ENCODE data around the gene PLS3.

The PLS3 gene

DNA sequence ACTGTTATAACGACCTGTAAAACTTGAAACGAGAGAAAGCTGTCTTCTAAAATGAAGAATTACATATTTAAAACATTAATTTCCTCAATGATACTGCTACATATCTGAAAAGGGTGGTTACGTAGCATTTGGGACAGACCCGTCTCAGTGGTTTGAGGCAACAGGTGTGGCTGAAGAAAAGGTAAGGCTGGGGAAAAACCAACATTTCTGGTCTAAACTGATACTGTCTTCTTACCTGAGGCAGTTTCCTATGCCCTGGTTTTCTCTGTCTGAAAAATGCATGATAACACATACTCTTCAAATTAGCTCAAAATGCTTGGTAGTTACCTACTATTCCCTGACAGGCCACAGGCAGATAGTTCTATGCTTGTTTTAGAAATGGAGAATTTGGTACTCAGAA is 30.4 kb downstream of the PLS3 start:
- TF ChIP-seq, protein P1, sequence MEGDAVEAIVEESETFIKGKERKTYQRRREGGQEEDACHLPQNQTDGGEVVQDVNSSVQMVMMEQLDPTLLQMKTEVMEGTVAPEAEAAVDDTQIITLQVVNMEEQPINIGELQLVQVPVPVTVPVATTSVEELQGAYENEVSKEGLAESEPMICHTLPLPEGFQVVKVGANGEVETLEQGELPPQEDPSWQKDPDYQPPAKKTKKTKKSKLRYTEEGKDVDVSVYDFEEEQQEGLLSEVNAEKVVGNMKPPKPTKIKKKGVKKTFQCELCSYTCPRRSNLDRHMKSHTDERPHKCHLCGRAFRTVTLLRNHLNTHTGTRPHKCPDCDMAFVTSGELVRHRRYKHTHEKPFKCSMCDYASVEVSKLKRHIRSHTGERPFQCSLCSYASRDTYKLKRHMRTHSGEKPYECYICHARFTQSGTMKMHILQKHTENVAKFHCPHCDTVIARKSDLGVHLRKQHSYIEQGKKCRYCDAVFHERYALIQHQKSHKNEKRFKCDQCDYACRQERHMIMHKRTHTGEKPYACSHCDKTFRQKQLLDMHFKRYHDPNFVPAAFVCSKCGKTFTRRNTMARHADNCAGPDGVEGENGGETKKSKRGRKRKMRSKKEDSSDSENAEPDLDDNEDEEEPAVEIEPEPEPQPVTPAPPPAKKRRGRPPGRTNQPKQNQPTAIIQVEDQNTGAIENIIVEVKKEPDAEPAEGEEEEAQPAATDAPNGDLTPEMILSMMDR (IDR thresholded peaks at IDR 0.05; ENCODE audit: low read depth, low read length, missing control alignments), result no peak
- no peak for DNase-seq (ENCODE audit: low read depth)
- H3K4me3 ChIP-seq (ENCODE audit: low read depth, low read length), result no peak overlapping the region

DNA sequence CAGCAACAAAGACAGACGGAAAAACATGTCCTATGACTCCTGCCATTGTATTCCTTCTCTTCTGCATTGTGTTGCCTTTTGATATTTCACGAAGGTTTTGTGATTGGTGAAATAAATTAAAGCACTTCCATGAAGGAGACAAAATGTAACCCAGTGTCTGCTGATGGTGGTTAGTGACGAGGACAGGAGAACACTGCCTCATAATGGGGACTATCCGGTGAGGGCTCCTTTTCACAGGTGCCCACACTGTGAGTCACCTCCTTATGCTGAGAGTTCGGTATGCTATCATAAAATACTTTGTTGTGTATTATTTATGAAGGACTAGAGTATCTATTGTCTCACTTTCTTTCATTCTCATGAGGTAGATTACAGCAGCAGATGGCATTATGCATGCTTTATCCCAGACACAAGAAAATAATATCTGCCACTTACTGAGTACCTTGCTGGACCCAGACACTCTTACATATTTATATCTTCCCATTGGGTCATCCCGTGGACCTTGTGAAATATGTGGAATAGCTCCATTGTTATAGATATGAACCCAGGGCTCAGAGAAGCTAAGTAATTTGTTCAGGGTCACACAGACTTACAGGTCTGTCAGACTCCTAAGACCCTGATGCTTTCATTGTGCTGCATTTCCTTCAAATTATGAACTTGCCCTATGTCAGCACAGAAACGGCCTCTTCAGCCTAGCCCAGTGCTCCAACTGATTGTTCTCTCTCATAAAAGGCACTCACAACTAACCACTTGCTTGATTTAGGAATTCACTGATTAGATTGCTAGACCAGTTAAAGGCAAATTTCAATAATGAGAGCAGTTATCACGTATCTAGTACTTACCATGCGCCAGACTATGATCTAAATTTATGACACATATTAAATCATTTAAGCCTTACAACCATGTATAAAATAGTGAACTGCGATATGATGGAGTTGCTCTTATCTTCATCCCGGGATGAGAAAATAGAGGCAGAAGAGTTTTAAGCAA is 31.2 kb downstream of the PLS3 start:
- DNase-seq (ENCODE audit: low read depth), result no peak
- H3K4me3 ChIP-seq (ENCODE audit: low read depth, low read length), result no peak overlapping the region
- TF ChIP-seq, protein P1 (IDR thresholded peaks at IDR 0.05; ENCODE audit: low read depth, low read length, missing control alignments), result no peak

DNA sequence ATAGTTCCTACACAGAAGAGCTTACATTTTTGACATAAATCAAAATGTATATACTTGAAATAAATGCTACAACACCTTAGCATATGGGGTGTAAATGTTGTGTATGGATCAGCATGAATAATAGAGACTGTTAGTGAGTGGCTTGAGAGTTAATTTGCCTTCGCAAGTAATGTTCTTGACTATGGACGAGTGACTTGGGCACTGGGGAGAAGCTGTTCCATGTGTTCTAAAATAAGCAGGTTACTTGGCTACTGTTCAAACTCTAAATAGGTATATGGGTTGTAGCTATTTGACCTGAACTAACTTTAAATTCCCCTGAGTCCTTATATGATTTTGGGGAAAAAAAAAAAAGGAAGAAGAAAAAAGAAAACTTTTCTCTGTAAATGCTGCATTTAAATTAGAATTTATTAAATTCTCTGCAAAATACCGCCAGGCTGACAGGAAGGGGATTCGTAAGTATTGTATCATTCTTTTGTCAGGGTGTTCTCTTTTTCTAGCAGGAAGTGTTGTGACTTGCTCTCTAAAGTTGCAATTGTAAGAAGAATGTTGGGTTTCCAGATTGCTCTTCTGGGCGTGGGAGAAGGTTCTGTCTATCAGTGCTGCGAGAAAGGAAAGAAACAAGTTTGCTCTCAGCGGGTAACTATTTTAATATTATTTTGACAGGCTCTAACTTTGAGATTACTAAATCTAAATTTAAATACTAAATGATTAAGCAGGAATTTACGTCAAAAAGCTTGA is 32.2 kb downstream of the PLS3 start:
- TF ChIP-seq, protein P1 (IDR thresholded peaks at IDR 0.05; ENCODE audit: low read depth, low read length, missing control alignments), result no peak
- DNase-seq (ENCODE audit: low read depth), result no peak
- no peak overlapping the region for H3K4me3 ChIP-seq (ENCODE audit: low read depth, low read length)

DNA sequence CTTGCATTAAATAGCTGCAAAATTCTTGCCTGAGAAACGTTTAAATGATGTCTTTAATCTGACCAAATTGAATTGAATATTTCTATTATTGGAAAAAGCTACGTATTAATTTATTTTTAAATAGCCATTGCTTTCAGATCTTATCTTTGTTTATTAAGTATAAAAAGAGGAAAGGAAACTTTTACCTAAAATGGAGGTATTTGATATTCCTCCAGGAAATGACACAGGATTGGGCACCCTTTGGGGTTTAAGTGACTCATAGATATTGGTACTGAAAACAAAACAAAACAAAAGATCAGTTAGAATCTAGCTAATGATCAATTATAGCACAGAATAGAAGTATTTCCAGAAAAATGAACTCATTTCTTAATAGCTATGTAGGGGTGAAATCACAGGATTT is 34.1 kb downstream of the PLS3 start:
- no peak for DNase-seq (ENCODE audit: low read depth)
- TF ChIP-seq, protein P1 (IDR thresholded peaks at IDR 0.05; ENCODE audit: low read depth, low read length, missing control alignments), result no peak
- H3K4me3 ChIP-seq (ENCODE audit: low read depth, low read length), result no peak overlapping the region

DNA sequence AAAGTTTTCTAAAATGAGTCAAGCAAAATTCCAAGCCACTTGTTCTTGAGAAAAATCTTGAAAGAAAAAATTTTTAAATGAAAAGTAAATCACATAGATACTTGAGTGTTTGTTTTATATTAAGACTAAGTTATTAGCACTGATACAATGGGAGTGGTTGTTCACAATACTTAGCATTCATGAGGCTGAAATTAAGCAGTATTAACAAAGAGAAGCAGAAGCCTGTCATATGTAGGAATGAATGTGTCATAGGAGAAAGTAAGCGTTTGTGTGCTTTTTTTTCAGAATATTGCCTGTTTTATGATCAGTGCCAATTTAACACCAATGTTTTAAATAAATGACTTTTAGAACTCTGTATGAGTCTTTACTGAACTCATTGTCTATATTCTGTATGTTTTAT is 37.6 kb downstream of the PLS3 start:
- TF ChIP-seq, protein P1 (IDR thresholded peaks at IDR 0.05; ENCODE audit: low read depth, low read length, missing control alignments), result no peak
- no peak for DNase-seq (ENCODE audit: low read depth)
- H3K4me3 ChIP-seq (ENCODE audit: low read depth, low read length), result no peak overlapping the region

DNA sequence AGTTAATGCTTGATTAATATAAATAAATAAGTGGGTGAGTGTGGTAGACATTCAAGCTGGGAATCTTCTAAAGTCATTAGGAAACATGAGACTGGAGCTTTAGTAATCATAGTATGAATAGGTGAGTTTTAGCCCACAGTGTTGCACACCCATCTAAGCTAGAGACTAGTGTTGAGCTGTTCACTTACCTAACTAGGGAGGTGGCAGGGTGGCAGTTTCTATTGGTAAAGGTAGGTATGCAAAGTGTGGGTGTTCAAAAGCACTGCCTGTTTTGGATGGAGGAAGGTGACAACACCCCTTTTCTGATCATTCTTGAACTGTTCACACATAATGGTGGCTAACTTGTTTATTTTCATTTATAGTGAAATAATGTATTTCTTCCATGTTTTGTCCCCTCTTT is 41.3 kb downstream of the PLS3 start:
- no peak overlapping the region for H3K4me3 ChIP-seq (ENCODE audit: low read depth, low read length)
- DNase-seq (ENCODE audit: low read depth), result no peak
- TF ChIP-seq, protein P1 (IDR thresholded peaks at IDR 0.05; ENCODE audit: low read depth, low read length, missing control alignments), result no peak

All from GM12864 (cell line).